ENCODE measurements around the gene IFI27L1.

The IFI27L1 gene

GRCh38 chr14:94077823-94078222, 3.3 kb upstream of the IFI27L1 start:
- FAIRE-seq = no peak

GRCh38 chr14:94079891-94080620, 1.1 kb upstream of the IFI27L1 start:
- DNase-seq (ENCODE audit: low spot score) (no peak), FAIRE-seq (no peak)

More at GRCh38 chr14:94077823-94078222, 3.3 kb upstream of the IFI27L1 start:
- DNase-seq (ENCODE audit: low spot score) = no peak

GRCh38 chr14:94081386-94081820, 293 bp downstream of the IFI27L1 start:
- DNase-seq (ENCODE audit: low spot score) = no peak

GRCh38 chr14:94087891-94088290, 6.8 kb downstream of the IFI27L1 start:
- FAIRE-seq (no peak), DNase-seq (ENCODE audit: low spot score) (no peak)

More at GRCh38 chr14:94081386-94081820, 293 bp downstream of the IFI27L1 start:
- FAIRE-seq = no peak

- DNase-seq (ENCODE audit: low spot score) (peak; percentile 44), FAIRE-seq (peak; percentile 7)
Measured at GRCh38 chr14:94088516-94088915, 7.4 kb downstream of the IFI27L1 start.

GRCh38 chr14:94089479-94089878, 8.4 kb downstream of the IFI27L1 start:
- DNase-seq (ENCODE audit: low spot score) (peak; percentile 46), FAIRE-seq (no peak)

- no peak for DNase-seq (ENCODE audit: low spot score)
- no peak for FAIRE-seq
Measured at GRCh38 chr14:94093418-94093817, 12.3 kb downstream of the IFI27L1 start.

GRCh38 chr14:94097091-94097490, 16.0 kb downstream of the IFI27L1 start:
- DNase-seq (ENCODE audit: low spot score) (no peak), FAIRE-seq (no peak)

- no peak for DNase-seq (ENCODE audit: low spot score)
- no peak for FAIRE-seq
Measured at GRCh38 chr14:94098326-94098992, 17.3 kb downstream of the IFI27L1 start.

GRCh38 chr14:94099006-94099405, 17.9 kb downstream of the IFI27L1 start:
- FAIRE-seq (no peak), DNase-seq (ENCODE audit: low spot score) (no peak)

- peak; percentile 38 for FAIRE-seq
- DNase-seq (ENCODE audit: low spot score) = peak; percentile 57
Measured at GRCh38 chr14:94100847-94101246, 19.7 kb downstream of the IFI27L1 start.

GRCh38 chr14:94101748-94102147, 20.6 kb downstream of the IFI27L1 start:
- DNase-seq (ENCODE audit: low spot score) = no peak
- no peak for FAIRE-seq

GRCh38 chr14:94102768-94103482, 21.8 kb downstream of the IFI27L1 start:
- FAIRE-seq = no peak
- no peak for DNase-seq (ENCODE audit: low spot score)

- no peak for FAIRE-seq
- no peak for DNase-seq (ENCODE audit: low spot score)
Measured at GRCh38 chr14:94103554-94104150, 22.5 kb downstream of the IFI27L1 start.

GRCh38 chr14:94104731-94105130, 23.6 kb downstream of the IFI27L1 start:
- DNase-seq (ENCODE audit: low spot score) (no peak), FAIRE-seq (no peak)

GRCh38 chr14:94109915-94110250, 28.8 kb downstream of the IFI27L1 start:
- FAIRE-seq (no peak), DNase-seq (ENCODE audit: low spot score) (no peak)

- no peak for DNase-seq (ENCODE audit: low spot score)
- FAIRE-seq = no peak
Measured at GRCh38 chr14:94110552-94111181, 29.6 kb downstream of the IFI27L1 start, which contains the start of gene IFI27. Gene IFI27, plus strand, starts transcription at chr14:94110736.

- FAIRE-seq (no peak), DNase-seq (ENCODE audit: low spot score) (no peak)
Measured at GRCh38 chr14:94111276-94112095, 30.4 kb downstream of the IFI27L1 start.

GRCh38 chr14:94112513-94113063, 31.5 kb downstream of the IFI27L1 start:
- no peak for DNase-seq (ENCODE audit: low spot score)
- no peak for FAIRE-seq

- DNase-seq (ENCODE audit: low spot score) = no peak
- FAIRE-seq = no peak
Measured at GRCh38 chr14:94113073-94113472, 32.0 kb downstream of the IFI27L1 start.

Measured in RCC 7860 (cell line).